SK-N-SH treated with all-trans-retinoic acid at 6 μM for 48 hours (cell line): ENCODE results near the gene SSR1.
A peak's percentile ranks its signal among the peaks of the same experiment; 100 is the strongest.
"Not testable (repeated sequence)": the region's sequence is repeated elsewhere in the genome, so short reads cannot be mapped to it uniquely, and the experiment has no call there.

Source experiments
- ATAC-seq: fragments of 200-7000 bp; cut with Tn5 transposase; 3 replicates; pipeline ENCODE4 v1.9.1; 2020; ENCODE audit warnings: mild to moderate bottlenecking, moderate library complexity
- ARNTL ChIP-seq: fragments of 450-650 bp; formaldehyde crosslinking; IDR thresholded peaks from 2 replicates; pipeline ENCODE4 v1.5.0; 2020; ENCODE audit warnings: low read depth, mild to moderate bottlenecking, moderate library complexity, borderline replicate concordance
- BACH2 ChIP-seq: fragments of 250-450 bp; sonication (Bioruptor Pico); IDR thresholded peaks from 2 replicates; pipeline ENCODE4 v1.9.0; 2021; ENCODE audit warnings: mild to moderate bottlenecking, borderline replicate concordance
- CSDC2 ChIP-seq: fragments of 250-450 bp; sonication (Bioruptor Pico); IDR thresholded peaks from 2 replicates; pipeline ENCODE4 v1.5.0; 2020; ENCODE audit warnings: mild to moderate bottlenecking, moderate library complexity
- ESRRG ChIP-seq: fragments of 250-450 bp; sonication (Bioruptor Pico); IDR thresholded peaks from 2 replicates; pipeline ENCODE4 v1.6.1; 2021; ENCODE audit warnings: mild to moderate bottlenecking
- GLIS3 ChIP-seq: fragments of 250-450 bp; sonication (Bioruptor Pico); IDR thresholded peaks from 2 replicates; pipeline ENCODE4 v1.5.0; 2020; ENCODE audit warnings: mild to moderate bottlenecking, moderate library complexity
- ISL1 ChIP-seq: fragments of 250-450 bp; sonication (Bioruptor Pico); IDR thresholded peaks from 2 replicates; pipeline ENCODE4 v2.1.2; 2022; ENCODE audit warnings: mild to moderate bottlenecking, moderate library complexity
- OSR1 ChIP-seq: fragments of 250-450 bp; sonication (Bioruptor Pico); IDR thresholded peaks from 2 replicates; pipeline ENCODE4 v1.8.0; 2022; ENCODE audit warnings: moderate library complexity, mild to moderate bottlenecking, inconsistent platforms
- POU6F1 ChIP-seq: fragments of 250-450 bp; sonication (Bioruptor Pico); IDR thresholded peaks from 2 replicates; pipeline ENCODE4 v1.8.0; 2021; ENCODE audit warnings: low read depth, mild to moderate bottlenecking, moderate library complexity, borderline replicate concordance
- PPARA ChIP-seq: fragments of 250-450 bp; sonication (Bioruptor Pico); IDR thresholded peaks from 2 replicates; pipeline ENCODE4 v1.5.0; 2020; ENCODE audit warnings: mild to moderate bottlenecking, borderline replicate concordance
- RARB ChIP-seq: fragments of 250-450 bp; sonication (Bioruptor Pico); IDR thresholded peaks from 2 replicates; pipeline ENCODE4 v1.8.0; 2021; ENCODE audit warnings: mild to moderate bottlenecking, moderate library complexity
- SNAI2 ChIP-seq: fragments of 250-450 bp; sonication (Bioruptor Pico); IDR thresholded peaks from 2 replicates; pipeline ENCODE4 v1.5.0; 2020; ENCODE audit warnings: mild to moderate bottlenecking, moderate library complexity
- TCF4 ChIP-seq: fragments of 250-450 bp; sonication (Bioruptor Pico); IDR thresholded peaks from 2 replicates; pipeline ENCODE4 v1.8.0; 2021; ENCODE audit warnings: mild to moderate bottlenecking, moderate library complexity, borderline replicate concordance
- TOX ChIP-seq: fragments of 250-450 bp; sonication (Bioruptor Pico); IDR thresholded peaks from 2 replicates; pipeline ENCODE4 v1.8.0; 2021; ENCODE audit warnings: mild to moderate bottlenecking, moderate library complexity, borderline replicate concordance
- ZFP3 ChIP-seq: fragments of 250-450 bp; sonication (Bioruptor Pico); IDR thresholded peaks from 2 replicates; pipeline ENCODE4 v1.5.0; 2020; ENCODE audit warnings: mild to moderate bottlenecking, moderate library complexity
- ZFP30 ChIP-seq: fragments of 450-650 bp; formaldehyde crosslinking; IDR thresholded peaks from 2 replicates; pipeline ENCODE4 v1.5.0; 2022; ENCODE audit warnings: mild to moderate bottlenecking, moderate library complexity
- ZNF565 ChIP-seq: fragments of 450-650 bp; formaldehyde crosslinking; conservative IDR thresholded peaks from 2 replicates; pipeline ENCODE4 v1.5.0; 2020; ENCODE audit warnings: low read depth, mild to moderate bottlenecking, moderate library complexity
- ZNF70 ChIP-seq: fragments of 450-650 bp; formaldehyde crosslinking; IDR thresholded peaks from 2 replicates; pipeline ENCODE4 v1.5.0; 2020; ENCODE audit warnings: mild to moderate bottlenecking, moderate library complexity
- ZNF8 ChIP-seq: fragments of 450-650 bp; formaldehyde crosslinking; IDR thresholded peaks from 2 replicates; pipeline ENCODE4 v1.5.0; 2020; ENCODE audit warnings: mild to moderate bottlenecking, moderate library complexity
- TF ChIP-seq, protein P1 (sequence below): fragments of 250-450 bp; sonication (Bioruptor Pico); IDR thresholded peaks from 2 replicates; pipeline ENCODE4 v1.5.1; 2021; ENCODE audit warnings: mild to moderate bottlenecking, moderate library complexity
- TF ChIP-seq, protein P2 (sequence below): fragments of 250-450 bp; sonication (Bioruptor Pico); IDR thresholded peaks from 2 replicates; pipeline ENCODE4 v1.8.0; 2020; ENCODE audit warnings: mild to moderate bottlenecking, moderate library complexity, borderline replicate concordance
- TF ChIP-seq, protein P3 (sequence below): fragments of 250-450 bp; sonication (Bioruptor Pico); IDR thresholded peaks from 2 replicates; pipeline ENCODE4 v1.5.1; 2020; ENCODE audit warnings: low read depth, mild to moderate bottlenecking, moderate library complexity

Gene SSR1

GRCh38 chr6:7312616-7313504, at the start of gene SSR1:
Gene SSR1 (minus strand): TSS chr6:7313199. CDS start chr6:7313120, 79 bp downstream.
- peak; percentile 99 for ATAC-seq
- TF ChIP-seq ZNF70 (CRISPR knock-in tag), result no peak
- TF ChIP-seq ISL1 (CRISPR knock-in tag), result no peak
- no peak for TF ChIP-seq ZNF565
- TF ChIP-seq, protein P1, sequence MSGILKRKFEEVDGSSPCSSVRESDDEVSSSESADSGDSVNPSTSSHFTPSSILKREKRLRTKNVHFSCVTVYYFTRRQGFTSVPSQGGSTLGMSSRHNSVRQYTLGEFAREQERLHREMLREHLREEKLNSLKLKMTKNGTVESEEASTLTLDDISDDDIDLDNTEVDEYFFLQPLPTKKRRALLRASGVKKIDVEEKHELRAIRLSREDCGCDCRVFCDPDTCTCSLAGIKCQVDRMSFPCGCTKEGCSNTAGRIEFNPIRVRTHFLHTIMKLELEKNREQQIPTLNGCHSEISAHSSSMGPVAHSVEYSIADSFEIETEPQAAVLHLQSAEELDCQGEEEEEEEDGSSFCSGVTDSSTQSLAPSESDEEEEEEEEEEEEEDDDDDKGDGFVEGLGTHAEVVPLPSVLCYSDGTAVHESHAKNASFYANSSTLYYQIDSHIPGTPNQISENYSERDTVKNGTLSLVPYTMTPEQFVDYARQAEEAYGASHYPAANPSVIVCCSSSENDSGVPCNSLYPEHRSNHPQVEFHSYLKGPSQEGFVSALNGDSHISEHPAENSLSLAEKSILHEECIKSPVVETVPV (CRISPR knock-in tag), result no peak
- TF ChIP-seq, protein P2, sequence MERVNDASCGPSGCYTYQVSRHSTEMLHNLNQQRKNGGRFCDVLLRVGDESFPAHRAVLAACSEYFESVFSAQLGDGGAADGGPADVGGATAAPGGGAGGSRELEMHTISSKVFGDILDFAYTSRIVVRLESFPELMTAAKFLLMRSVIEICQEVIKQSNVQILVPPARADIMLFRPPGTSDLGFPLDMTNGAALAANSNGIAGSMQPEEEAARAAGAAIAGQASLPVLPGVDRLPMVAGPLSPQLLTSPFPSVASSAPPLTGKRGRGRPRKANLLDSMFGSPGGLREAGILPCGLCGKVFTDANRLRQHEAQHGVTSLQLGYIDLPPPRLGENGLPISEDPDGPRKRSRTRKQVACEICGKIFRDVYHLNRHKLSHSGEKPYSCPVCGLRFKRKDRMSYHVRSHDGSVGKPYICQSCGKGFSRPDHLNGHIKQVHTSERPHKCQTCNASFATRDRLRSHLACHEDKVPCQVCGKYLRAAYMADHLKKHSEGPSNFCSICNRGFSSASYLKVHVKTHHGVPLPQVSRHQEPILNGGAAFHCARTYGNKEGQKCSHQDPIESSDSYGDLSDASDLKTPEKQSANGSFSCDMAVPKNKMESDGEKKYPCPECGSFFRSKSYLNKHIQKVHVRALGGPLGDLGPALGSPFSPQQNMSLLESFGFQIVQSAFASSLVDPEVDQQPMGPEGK (CRISPR knock-in tag), result no peak
- TF ChIP-seq GLIS3 (CRISPR knock-in tag), result no peak
- no peak for TF ChIP-seq CSDC2 (CRISPR knock-in tag)
- no peak for TF ChIP-seq OSR1
- no peak for TF ChIP-seq SNAI2 (CRISPR knock-in tag)
- TF ChIP-seq ZNF8 (CRISPR knock-in tag), result no peak
- no peak for TF ChIP-seq PPARA (CRISPR knock-in tag)
- TF ChIP-seq ZFP30 (CRISPR knock-in tag), result no peak
- TF ChIP-seq, all 23 proteins: peak for 0

- not testable (repeated sequence) for ATAC-seq
These were observed 38.9 kb upstream of the SSR1 start for GRCh38 chr6:7351916-7352315.

DNA sequence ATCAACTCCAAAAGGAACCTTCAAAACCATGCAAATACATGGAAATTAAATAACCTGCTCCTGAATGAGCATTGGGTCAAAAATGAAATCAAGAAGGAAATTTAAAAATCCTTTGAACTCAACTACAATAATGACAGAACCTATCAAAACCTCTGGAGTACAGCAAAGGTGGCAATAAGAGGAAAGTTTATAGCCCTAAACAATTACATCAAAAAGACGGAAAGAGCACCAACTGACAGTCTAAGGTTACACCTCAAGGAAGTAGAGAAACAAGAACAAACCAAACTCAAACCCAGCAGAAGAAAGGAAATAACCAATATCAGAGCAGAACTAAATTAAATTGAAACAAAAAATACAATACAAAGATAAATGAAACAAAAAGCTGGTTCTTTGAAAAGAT, 37.6 kb upstream of the SSR1 start:
- not testable (repeated sequence) for ATAC-seq

- not testable (repeated sequence) for ATAC-seq
These were observed 34.6 kb upstream of the SSR1 start for GRCh38 chr6:7347551-7347997.

DNA sequence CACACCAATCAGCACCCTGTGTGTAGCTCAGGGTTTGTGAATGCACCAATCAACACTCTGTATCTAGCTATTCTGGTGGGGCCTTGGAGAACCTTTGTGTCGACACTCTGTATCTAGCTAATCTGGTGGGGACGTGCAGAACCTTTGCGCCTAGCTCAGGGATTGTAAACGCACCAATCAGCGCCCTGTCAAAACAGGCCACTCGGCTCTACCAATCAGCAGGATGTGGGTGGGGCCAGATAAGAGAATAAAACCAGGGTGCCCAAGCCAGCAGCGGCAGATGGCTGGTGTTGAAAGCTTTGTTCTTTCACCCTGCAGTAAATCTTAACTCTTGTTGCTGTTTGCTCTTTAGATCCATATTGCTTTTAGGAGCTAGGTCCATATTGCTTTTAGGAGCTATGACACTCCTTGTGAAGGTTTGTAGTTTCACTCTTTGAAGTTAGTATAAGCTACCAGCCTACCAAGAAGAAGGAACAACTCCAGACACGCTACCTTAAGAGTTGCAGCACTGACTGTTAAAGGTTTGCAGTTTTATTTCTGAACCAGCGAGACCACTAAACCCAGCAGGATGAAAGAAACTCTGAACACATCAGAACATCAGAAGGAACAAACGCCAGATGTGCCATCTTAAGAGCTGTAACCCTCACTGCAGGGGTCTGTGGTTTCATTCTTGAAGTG, 31.9 kb upstream of the SSR1 start:
- ATAC-seq, result not testable (repeated sequence)

DNA sequence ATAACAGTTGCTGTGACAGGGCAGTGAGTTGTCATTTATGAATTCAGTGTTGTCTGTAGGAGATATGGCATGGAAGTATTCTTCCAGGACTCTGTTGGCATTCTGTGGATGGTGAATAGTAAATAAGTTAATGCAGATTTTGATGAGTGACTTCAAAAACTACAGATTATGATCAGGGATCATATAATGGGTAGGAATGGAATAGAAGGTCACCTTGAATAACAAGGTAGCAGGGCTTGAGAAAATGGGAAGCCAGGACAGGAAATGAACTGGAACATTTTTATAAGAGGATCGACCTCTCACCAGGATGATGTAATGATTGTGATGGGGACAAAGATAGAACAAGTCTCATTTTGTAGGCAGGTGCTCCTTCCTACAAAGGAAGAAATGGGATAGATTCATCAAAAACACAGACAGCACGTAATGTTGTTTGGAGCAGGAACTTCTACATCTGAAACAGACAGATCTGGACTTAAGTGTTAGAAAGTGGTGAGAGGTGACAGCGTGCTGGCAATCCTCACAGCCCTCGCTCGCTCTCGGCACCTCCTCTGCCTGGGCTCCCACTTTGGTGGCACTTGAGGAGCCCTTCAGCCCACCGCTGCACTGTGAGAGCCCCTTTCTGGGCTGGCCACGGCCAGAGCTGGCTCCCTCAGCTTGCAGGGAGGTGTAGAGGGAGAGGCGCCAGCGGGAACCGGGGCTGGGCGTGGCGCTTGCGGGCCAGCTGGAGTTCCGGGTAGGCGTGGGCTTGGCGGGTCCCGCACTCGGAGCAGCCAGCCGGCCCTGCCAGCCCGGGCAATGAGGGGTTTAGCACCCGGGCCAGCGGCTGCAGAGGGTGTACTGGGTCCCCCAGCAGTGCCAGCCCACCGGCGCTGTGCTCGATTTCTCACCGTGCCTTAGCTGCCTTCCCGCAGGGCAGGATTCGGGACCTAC, 30.8 kb upstream of the SSR1 start:
- TF ChIP-seq POU6F1 (CRISPR knock-in tag), result no peak
- TF ChIP-seq SNAI2 (CRISPR knock-in tag), result no peak
- TF ChIP-seq RARB (CRISPR knock-in tag), result no peak
- no peak for TF ChIP-seq PPARA (CRISPR knock-in tag)
- TF ChIP-seq GLIS3 (CRISPR knock-in tag), result no peak
- TF ChIP-seq ZNF8 (CRISPR knock-in tag), result no peak
- TF ChIP-seq, protein P3, sequence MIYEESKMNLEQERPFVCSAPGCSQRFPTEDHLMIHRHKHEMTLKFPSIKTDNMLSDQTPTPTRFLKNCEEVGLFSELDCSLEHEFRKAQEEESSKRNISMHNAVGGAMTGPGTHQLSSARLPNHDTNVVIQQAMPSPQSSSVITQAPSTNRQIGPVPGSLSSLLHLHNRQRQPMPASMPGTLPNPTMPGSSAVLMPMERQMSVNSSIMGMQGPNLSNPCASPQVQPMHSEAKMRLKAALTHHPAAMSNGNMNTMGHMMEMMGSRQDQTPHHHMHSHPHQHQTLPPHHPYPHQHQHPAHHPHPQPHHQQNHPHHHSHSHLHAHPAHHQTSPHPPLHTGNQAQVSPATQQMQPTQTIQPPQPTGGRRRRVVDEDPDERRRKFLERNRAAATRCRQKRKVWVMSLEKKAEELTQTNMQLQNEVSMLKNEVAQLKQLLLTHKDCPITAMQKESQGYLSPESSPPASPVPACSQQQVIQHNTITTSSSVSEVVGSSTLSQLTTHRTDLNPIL, result no peak
- no peak for TF ChIP-seq TOX (CRISPR knock-in tag)
- TF ChIP-seq ZFP3 (CRISPR knock-in tag), result no peak
- no peak for TF ChIP-seq CSDC2 (CRISPR knock-in tag)
- TF ChIP-seq, protein P2 (CRISPR knock-in tag), result no peak
- TF ChIP-seq ESRRG (CRISPR knock-in tag), result no peak
- no peak for TF ChIP-seq ARNTL
- no peak for TF ChIP-seq ZNF565
- TF ChIP-seq OSR1, result no peak
- no peak for TF ChIP-seq ZNF70 (CRISPR knock-in tag)
- no peak for TF ChIP-seq ZFP30 (CRISPR knock-in tag)
- no peak for TF ChIP-seq TCF4 (CRISPR knock-in tag)
- TF ChIP-seq BACH2 (CRISPR knock-in tag), result no peak
- TF ChIP-seq, all 23 proteins: peak for 0

More for the DNA sequence above, 30.8 kb upstream of the SSR1 start:
- no peak for ATAC-seq
